GM21619 (cell line): Measurements from ENCODE around the gene TNFSF11.
"Not testable (repeated sequence)": the region's sequence is repeated elsewhere in the genome, so short reads cannot be mapped to it uniquely, and the experiment has no call there.

Source experiments
- ATAC-seq: cut with Tn5 transposase; IDR thresholded peaks from one replicate; pipeline ENCODE4 v1.9.1; 2021; ENCODE audit not compliant: unreplicated experiment

TNFSF11 gene

DNA sequence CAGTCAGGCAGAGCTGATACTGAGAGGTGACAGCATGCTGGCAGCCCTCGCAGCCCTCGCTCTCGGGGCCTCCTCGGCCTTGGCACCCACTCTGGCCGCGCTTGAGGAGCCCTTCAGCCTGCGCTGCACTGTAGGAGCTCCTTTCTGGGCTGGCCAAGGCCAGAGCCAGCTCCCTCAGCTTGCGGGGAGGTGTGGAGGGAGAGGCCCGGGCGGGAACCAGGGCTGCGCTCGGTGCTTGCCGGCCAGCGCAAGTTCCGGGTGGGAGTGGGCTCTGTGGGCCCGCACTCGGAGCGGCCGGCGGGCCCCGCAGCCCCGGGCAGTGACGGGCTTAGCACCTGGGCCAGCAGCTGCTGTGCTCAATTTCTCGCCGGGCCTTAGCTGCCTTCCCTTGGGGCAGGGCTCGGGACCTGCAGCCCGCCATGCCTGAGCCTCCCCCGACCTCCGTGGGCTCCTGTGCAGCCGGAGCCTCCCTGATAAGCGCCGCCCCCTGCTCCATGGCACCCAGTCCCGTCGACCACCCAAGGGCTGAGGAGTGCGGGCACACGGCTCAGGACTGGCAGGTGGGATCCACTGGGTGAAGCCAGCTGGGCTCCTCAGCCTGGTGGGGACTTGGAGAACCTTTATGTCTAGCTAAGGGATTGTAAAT, 14.3 kb upstream of the TNFSF11 start:
- not testable (repeated sequence) for ATAC-seq

GRCh38 chr13:42560320-42560719, 13.6 kb upstream of the TNFSF11 start:
- not testable (repeated sequence) for ATAC-seq

DNA sequence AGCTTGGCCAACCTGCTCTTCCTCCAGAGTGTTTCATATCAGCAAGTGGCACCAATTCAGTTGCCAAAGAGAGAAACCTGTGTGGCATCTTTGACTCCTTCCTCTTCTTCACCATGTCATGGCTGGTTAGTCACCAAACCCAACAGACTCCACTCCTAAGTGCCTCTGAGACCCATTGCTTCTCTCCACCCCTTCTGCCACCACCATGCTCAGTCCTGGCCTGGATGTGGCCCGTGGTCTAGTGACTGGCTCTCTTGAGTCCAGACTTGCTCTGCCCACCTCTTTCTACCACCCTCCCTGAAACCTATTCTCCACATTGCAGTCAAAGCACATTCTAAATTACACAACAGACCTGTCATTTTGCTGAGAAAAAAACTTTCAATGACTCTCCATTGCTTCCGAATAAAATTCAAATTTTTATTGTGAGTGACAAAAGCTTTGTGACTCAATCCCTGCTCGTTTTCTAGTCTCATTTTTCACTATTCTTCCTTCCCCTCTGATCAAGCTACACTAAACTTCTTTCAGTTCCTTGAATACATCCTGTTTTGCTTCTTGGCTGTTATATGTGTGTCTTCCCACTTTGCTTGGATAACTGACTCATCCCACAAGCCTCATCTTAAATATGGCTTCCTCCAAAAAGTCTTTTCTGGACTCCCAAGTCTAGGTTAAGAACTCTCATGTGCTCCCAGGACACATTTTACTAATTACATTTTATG, 12.0 kb upstream of the TNFSF11 start:
- no peak for ATAC-seq

GRCh38 chr13:42567906-42568305, 6.0 kb upstream of the TNFSF11 start:
- no peak for ATAC-seq

DNA sequence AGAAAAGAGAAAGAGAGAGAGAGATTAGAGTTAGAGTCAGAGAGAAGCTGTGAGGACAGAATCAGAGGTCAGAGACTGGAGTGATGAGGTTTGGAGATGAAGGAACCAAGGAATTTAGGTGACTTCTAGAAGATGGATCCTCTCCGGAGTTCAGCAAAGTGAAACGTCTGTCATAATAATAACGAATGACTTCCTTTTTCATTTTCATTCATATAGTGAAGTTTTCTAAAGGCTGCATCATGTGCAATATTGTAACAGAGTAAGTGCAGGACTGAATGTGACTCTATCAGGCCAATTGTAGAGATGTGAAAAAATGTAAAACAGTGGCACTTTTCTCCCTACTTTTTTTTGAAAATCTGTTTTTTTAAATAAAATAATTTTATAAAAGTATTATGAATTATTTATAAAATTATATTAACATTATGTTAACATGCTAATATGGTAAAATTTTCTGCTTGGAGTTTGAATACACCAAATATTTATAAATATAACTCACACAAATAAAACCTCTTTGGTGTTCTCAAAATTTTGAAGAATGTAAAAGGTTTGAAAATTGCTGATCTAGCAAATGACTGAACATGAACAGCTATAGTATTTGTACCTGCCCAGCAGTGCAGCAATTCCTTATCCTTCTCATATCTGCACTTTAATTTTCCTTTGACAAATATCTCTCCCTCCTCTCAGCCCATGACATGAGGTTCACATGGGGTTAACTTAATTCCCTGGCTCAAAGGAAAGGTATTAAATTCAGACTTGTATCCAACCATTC, 4.2 kb upstream of the TNFSF11 start:
- no peak for ATAC-seq

DNA sequence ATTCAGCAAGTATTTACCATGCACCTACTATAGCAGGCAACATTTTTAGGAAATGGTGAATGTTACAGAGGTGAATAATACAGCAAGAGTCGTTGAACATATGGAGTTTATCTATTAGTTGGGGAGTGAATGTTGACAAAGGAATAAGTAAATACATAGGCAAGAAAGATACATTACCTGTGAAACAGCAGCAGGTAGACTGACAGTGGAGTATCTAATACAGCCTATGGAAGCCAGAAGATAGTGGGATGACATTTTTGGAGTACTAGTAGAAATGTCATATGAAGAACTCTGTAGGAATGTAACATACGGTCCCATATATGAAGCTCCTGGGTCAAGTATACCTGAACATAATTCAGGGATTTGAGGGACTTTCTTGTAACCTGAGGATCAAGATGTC, 2.1 kb upstream of the TNFSF11 start:
- ATAC-seq, result no peak

GRCh38 chr13:42574435-42575311, 721 bp downstream of the TNFSF11 start:
- ATAC-seq, result peak; percentile 53

- ATAC-seq, result no peak
These were observed 2.0 kb downstream of the TNFSF11 start for GRCh38 chr13:42575938-42576337.

DNA sequence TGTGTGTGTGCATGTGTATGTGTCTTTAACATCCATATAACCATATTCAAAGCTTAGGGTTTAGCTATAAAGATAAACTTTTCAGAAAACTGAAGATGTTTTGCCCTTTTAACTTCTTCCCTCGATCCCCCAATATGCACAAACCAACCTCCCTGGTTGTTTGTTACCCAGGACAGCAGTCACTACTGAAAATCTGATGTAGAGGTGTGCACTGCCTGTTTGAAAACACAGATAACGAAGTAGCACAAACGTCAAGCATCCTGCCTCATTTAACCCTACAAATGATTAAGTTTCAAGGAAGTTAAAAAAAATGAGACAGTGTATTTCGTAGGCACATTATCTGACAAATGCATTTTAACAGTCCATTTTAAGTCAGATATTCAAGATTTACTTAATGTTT, 3.6 kb downstream of the TNFSF11 start:
- ATAC-seq, result no peak

GRCh38 chr13:42580644-42581043, 6.7 kb downstream of the TNFSF11 start:
- ATAC-seq, result no peak

- ATAC-seq, result no peak
These were observed 7.5 kb downstream of the TNFSF11 start for GRCh38 chr13:42581427-42581826.

- ATAC-seq, result no peak
These were observed 17.6 kb downstream of the TNFSF11 start for GRCh38 chr13:42591602-42592001.

- no peak for ATAC-seq
These were observed 19.3 kb downstream of the TNFSF11 start for GRCh38 chr13:42592915-42593900.

DNA sequence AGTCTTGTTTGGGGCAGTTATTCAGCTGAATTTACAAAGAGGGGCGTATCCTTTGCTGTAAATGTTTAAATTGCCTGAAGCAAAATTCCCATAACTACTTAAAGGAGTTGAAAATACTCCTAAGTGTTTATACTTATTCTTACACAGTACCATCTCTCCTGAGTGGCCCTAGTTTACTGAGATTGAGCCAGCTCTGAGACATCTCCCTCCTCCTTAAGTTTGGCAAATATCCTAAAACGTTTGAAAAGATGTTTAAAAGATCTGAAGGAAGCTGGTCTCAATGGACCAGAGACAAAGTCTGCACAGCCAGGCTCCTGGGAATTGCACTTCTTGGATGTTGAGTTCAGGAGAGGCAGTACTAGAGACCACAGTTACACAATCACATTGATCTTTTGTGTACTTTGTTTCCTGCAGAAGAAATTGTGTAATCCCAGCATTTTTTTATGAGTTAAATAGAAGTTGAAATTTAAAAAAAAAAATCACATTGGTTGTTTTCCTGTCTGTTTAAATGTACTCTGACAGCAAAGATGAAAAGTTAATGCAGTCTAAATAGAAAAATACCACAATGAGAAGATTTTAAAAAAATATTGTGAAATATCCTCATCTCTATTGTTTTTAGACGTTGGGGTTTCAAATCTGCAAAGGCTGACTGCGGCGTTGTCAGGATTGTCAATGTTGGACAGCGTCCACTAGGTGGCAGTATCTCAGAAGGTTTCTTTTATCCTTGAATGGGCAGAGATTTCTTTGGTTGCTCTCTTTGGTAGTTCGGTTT, 20.7 kb downstream of the TNFSF11 start:
- no peak for ATAC-seq

DNA sequence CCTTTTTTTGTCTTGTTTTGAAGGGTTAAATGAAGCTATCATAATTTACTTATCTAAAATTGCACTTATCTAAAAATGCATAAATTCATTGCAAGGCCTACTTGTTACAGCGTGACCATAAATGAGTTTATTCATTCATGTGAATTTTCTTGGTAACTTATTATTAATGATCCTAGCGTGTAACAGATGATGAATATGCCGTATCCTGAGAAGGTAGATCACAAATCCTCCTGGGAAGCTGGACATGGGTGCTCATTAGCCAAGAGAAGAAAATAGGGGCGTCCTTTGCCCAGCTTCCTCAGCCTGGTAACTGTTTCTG, 21.3 kb downstream of the TNFSF11 start:
- no peak for ATAC-seq

DNA sequence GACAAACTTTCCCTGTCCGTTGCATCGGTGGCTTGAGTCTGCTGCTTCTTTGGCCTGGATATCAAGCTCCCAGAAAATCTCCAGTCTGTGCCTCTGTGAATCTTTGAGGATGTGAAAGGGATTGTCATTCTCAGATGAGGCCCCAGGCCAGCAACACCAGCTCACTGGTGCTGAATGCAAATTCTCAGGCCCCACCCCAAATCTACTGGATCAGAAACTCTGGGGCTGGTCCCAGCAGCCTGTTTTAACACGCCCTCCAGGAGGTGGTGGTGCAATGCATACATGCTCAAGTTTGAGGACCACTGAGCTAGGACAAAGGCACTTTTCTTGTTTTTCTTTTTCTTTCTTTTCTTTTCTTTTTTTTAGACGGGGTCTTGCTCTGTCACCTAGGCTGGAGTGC, 23.6 kb downstream of the TNFSF11 start:
- ATAC-seq, result no peak

DNA sequence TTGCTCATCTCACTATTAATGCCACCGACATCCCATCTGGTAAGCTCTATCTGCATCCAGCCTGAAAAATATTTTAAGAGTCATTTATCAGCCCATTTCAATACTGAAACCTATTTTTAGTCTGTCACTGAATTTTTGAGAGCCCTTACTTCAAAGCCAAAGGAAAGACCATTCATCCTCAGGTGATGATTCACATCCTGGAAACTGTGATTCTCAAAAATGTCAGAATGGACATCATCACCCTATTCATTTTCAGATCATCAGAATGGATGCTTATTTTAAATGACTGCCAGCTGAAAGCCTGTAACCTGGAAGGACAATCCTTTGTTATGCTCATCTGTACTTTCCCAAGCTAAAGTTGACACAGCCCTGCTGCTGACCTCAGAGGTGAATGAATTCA, 27.0 kb downstream of the TNFSF11 start:
- ATAC-seq, result no peak

DNA sequence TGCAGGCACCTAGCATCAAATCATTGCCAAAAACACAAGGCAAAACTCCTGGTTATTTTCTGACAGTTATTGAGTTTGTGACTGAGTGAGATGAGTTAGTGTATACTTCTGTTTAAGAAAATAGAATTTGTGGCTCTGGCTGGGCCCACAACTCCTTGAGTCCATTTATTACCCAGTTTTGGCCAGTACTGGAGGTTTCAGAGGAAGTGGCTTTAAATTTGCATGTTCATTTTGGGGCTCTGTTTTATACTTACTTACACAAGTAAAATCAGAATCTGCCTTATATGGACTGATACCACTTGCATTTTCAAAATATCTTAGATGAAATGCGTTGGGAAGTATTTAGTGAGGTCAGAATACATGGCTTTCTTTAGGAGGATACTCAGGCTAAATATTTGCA, 29.0 kb downstream of the TNFSF11 start:
- peak; percentile 78 for ATAC-seq

DNA sequence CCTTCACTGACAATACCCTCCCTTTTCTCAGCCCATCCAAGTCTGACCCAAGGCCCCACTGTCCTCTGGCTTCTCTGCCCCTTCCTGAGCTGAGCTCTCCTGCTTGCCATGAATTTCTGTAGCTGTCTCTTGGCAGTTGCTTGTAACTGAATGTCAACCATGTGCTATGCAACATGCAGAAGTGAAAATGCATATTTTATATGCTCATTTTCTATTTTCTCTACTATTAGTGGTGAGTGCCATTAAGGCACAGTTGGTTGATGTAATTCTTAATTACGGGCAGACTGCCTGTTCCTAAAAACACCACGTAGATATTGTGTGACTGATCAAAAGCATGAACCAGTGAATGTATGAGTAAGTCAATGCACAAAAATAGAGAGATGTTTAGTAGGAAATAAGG, 29.6 kb downstream of the TNFSF11 start:
- no peak for ATAC-seq
